ENCODE measurements around the gene ABCG8. TPM values are rescaled to one million over a fixed set of nuclear protein-coding genes. Genes with fewer than 3 reads are reported as not detected.

Gene ABCG8
- not detected in 2 replicates for total RNA-seq

DNA sequence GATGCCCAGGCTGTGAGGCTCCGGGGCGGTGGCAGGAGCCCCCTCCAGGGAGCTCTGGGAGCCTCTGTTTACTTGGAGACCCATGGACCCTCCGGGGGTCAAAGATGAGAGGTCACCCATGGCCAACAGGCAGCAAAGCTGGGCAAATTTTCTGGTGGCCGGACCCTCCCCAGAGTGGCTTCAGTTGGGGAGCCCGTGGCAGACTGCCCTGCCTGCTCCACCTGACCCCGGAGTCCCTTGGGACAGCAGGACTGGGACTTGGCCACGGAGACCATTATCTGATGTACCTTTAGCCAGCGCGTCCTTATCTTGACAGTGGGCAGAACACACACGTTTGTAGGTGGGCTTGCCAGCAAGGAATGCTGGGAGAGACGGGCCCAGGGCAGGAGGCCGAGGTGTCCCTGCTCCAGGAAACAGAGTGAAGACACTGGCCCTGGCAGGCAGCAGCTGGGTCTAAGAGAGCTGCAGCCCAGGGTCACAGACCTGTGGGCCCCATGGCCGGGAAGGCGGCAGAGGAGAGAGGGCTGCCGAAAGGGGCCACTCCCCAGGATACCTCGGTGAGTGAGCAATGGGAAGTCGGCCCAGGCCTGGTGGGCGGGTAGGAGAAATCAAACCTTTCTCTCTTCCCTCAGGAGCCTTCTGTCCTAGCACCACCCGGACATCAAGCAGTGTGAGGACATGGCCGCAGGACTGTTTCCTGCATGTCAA is at the start of gene ABCG8, which contains the start of gene ABCG5:
TSS of gene ABCG8 (plus strand) at position 412 of the 708 bp plus-strand sequence. CDS start at position 495, 83 bp downstream.
TSS of gene ABCG5 (minus strand) at position 280 of the 708 bp plus-strand sequence. CDS start at position 120, 160 bp downstream.
- DNase-seq (ENCODE audit: low read depth) = no peak

DNA sequence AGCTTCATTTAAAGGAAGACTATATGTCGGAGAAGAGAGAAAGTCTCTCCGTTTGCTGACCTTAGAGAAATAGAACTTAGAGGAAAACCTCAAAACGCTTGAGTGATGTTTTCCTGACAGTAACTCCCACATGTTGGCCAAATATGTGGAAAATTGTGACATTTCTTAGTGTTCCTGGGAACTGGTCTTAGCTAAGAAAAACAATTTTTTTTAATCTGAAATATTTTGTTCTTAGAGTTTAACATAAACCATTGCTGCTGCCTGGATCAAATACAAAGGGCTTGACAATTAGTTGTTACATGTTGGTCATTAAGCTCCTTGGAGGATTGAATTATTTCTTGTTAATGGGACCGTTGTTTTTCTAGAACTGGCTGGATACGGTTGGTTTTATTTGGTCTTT is 48.6 kb upstream of the ABCG8 start:
- DNase-seq (ENCODE audit: low read depth) = no peak

DNA sequence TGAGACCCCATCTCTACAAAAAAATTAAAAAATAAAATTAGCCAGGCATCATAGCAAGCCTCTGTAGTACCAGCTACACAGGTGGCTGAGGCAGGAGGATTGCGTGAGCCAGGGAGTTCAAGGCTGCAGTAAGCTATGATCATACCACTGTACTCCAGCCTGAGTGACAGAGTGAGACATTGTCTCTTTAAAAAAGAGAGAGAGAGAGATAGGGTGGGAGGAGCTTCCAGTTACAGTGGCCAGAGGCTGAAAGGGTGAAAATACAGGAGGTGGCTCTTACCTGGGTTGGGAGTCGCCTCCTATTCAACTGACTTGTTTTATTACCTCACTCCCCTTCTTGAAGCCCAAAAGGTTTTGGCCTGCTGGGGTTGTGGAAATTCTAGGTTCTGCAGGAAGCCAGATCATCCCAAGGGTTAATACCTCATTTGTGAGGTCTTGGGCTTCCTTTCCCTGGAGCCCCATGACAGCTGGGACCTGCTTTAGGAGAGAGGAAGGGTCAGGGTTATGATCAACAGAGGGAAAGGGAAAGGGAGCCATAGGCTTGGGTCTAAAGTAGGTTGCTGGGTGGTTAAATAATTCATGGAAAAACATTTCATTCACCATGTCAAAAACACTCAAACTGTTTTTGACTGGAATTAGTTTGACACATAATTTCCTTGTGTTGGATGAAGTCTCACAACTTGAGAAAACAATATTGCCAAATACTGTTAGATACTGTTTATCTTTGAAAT is 47.6 kb upstream of the ABCG8 start:
- DNase-seq (ENCODE audit: low read depth) = no peak

DNA sequence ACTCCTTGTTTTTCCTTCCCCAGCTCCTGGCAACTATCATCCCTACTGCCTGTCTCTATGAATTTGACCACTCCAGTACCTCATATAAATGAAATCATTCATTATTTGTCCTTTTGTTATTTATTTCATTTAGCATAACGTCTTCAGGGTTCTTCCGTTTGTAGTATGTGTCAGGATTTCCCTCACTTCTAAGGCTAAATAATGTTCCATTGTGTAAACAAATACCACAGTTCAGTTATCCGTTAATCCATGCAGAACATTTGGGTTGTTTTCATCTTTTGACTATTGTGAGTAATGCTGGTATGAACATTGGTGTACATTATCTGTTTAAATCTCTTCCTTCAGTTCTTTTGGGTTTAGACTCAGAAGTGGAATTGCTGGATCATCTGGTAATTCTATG is 46.1 kb upstream of the ABCG8 start:
- peak; percentile 97 for DNase-seq (ENCODE audit: low read depth)

DNA sequence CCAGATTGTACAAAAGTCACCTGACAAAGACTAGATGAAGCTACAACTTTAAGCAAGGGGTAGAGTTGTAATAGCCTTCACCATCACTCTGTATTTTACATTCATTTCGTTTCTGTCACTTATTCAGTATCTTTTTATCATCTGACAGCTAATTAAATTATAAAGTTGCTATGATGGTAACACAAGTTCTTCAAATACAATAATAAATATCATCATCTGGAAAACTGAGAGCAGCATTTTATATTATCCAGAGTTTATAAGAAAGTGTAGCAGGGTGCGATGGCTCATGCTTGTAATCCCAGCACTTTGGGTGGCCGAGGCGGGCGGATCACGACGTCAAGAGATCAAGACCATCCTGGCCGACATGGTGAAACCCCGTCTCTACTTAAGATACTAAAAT is 43.8 kb upstream of the ABCG8 start:
- DNase-seq (ENCODE audit: low read depth) = no peak

DNA sequence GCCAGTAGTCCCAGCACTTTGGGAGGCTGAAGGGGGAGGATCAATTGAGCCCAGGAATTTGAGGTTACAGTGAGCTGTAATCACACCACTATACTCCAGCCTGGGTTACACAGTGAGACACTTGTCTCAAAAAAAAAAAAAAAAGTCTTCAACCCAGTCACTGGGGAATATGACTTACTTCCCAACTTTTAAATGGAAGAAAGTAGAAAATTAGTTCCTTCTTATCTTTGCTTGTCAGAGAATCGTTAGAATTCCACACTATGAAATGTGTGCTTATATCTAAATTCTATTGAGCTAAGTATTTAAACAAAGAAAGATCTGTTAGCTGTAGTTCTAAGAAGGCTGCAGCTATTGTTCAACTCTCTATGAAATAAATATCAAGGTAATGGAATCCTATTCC is 42.6 kb upstream of the ABCG8 start:
- no peak for DNase-seq (ENCODE audit: low read depth)

DNA sequence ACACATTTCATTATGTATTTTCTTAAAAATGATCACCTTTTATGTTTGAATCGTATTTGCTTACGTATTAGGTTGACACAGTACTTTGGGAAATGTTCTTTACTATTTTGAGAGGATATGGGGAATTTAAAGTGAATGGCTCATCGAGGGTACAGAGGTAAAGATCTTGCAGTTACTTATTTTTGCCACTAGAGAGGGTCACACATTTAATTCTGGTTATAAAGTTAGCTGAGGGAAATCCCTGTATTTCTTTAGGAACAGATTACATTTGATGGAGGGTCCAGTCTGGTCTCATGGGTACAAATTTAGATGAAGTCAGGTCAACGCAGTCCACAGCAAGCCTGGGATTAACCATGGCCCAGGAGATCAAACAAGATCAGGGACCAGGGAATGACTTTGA is 40.5 kb upstream of the ABCG8 start:
- no peak for DNase-seq (ENCODE audit: low read depth)

DNA sequence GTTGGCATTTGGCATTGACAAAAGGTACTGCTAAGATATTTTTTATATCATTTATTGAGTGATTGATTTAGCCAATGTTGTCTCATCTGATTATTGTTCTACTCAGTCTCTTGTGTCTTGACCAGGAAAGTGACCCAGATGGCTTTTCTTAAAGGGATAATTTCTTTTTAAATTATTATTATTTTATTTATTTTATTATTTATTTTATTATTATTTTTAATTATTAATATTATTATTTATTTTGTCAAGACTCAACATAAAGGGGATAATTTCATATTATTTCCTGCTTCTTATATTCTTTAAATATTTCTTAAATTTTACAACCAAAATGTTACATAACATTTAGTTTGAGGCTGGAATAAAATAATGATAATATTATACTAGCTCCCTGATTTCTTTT is 37.9 kb upstream of the ABCG8 start:
- DNase-seq (ENCODE audit: low read depth) = no peak

DNA sequence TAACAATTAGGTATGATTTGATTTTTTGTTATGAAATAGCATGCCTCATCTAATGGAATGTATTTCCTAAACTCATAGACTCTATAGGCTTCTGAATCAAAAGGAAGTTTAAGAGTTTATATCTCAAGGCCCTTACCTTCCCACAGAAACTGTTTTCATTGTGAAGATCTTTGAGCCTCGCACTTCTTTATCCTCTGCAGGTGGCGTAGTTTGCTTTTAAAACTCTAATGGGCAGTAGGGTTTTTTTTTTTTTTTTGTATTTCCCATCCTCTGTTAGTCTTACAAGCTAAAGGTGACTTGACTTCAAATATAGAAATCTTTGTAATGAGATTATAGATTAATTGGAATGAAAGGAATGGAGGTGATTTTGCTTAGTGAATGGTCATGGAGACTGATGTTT is 36.6 kb upstream of the ABCG8 start:
- DNase-seq (ENCODE audit: low read depth) = no peak

DNA sequence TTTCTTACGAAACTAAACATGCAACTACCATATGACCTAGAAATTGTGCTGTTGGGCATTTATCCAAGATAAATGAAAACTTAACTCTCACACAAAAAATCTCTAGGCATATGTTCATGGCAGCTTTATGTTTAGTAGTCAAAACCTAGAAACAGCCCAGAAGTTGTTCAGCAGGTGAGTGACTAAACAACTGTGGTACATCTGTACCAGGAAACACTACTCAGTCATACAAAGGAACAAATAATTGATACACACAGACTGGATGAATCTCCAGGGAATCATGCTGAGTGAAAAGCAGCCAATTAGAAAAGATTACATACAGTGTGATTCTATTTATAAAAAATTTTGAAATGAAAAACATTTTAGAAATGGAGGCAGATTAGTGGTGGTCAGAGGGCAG is 35.7 kb upstream of the ABCG8 start:
- DNase-seq (ENCODE audit: low read depth) = no peak

DNA sequence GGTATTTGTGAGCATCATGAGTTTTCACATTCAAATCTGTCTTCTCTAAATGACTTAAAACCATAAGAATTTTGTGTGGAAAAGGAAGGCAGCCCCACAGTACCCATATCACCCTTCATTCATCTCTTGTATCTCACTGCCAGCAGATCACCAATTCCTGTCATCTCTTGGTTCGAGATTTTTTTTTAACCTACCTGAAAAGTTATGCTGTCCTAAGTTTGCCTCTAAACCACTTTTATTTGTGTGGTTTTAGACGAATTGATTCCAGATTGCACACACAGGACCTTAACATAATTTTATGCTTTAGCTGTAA is 32.1 kb upstream of the ABCG8 start:
- DNase-seq (ENCODE audit: low read depth) = no peak

DNA sequence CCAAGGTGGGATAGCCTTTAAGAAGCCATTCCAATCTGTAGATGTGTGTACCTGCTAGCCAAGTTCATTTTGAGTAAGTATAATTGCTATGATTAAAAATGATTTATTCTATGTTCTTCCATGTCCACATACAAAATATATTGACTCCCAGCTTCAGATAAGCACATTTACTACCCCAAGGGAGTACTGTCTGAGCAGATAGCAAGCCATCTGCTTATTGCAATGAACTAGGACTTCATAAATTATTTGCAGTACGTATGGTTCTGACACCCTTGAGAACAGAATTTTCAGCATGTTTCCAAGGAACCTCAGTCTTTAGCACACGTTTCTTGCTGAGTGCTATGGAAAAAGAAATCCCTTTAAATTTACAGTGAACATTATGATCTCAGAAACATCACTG is 28.3 kb upstream of the ABCG8 start:
- no peak for DNase-seq (ENCODE audit: low read depth)

DNA sequence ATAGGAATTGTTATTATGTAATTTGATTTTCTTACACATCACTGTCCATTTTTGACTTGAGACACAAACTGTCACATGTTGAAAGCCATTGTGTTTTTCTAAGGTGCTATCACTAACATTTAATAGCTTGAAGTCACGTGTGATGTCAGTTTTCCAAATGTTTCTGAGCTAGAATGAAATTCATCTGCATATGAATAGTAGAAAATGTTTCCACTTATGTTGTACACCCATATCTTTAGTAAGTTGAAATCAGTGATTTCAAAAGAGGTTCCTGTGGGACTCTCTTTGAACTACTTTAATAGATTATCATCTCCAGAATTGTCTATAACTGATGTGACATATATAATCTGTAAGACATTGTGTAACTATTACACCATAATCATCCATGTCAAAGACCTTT is 27.9 kb upstream of the ABCG8 start:
- no peak for DNase-seq (ENCODE audit: low read depth)

DNA sequence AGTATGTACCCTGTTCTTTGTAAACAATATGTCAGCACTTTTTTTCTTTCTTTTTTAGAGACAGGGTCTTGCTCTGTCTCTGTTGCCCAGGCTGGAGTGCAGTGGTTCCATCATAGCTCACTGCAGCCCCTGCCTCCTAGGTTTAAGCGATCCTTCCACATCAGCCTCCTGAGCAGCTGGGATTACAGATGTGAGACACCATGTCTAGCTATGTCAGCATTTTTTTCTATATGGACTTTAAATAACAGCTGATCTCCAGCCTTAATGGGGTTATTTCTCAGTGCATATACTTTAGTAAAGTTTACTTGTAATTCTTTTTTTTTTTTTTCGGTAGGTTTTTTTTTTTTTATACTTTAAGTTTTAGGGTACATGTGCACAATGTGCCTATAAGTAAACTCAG is 26.8 kb upstream of the ABCG8 start:
- no peak for DNase-seq (ENCODE audit: low read depth)

DNA sequence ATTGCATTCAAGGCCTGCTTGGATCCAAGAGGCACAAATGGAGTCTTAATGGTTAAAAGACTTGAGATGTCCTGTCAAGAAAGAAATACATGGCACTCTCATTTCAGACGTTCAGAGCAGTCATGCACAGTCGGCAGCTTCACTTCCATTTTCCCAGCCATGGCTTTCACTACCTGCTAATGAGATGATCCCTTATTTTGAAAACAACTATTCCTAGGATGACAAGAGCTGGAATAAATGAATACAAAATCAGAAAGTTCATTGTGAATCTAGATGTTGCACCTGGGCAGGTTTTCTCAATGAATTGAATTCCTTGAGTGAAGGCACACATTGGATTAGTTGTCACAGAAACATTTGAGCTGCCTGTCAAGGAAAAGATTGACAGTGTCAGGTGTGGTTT is 25.8 kb upstream of the ABCG8 start:
- no peak for DNase-seq (ENCODE audit: low read depth)

DNA sequence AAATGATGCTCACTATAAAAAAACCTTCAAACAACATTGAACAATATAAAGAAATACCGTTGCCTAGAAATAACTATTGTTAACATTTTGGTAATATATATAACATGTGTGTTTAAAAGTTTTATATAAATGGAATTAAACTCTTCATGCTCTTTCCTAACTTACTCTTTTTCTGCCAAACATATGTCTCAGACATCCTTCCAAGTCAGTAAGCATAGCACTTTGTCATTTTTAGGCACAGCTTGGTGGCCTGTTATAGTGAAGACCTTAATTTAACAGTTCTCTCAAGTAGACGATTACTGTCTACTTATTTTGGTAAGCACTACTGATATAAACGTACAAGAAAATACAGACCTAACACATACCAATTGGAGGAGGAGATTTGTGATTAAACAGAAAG is 24.1 kb upstream of the ABCG8 start:
- no peak for DNase-seq (ENCODE audit: low read depth)

DNA sequence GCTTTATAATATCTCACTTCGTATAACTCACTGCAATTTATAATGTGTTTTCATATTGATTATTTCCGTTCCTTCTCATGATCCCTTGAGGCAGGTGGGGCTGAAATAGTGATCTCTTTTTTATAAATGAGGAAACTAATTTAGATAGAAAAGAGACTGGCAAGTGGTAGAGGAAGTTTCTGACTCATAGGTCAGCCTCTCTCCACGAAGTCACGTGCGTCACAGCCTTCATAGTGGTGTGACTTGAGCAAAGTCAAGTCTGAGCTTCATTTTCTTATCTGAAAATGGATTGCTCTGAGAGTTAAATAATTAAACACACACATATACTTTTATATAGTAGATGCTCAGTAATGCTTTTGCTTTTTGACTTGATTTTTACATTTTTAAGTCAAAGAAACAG is 20.0 kb upstream of the ABCG8 start:
- DNase-seq (ENCODE audit: low read depth) = peak; percentile 37

DNA sequence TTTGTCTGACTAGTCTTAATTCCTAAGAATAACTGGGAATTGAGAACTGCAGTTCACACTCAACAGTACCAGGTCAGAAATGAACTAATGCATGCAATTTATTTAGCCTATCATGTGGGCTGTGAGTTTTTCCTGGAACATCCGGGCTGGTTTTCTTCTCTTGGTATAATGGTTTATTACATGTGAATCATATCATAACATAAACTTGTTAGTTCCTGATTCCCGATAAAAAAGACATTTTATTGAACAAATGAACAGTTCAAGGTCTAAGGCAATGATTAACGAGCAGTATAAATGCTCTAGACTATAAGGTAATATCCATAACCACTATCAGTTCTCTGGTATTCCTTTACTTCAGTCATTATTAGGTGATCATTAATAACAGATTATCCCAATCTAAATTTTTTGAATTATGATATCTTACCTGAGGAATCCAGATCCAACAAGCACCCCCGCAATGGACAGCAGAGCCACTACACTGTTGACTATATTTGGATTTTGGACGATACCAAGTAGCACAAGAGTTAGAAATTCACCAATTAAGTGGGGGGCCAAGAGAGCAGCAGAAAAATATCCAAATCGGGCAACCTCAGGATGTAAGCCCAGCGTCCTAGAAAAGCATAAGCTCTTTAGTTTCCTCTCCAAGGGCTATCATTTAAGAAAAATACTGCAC is 19.1 kb upstream of the ABCG8 start:
- no peak for DNase-seq (ENCODE audit: low read depth)

DNA sequence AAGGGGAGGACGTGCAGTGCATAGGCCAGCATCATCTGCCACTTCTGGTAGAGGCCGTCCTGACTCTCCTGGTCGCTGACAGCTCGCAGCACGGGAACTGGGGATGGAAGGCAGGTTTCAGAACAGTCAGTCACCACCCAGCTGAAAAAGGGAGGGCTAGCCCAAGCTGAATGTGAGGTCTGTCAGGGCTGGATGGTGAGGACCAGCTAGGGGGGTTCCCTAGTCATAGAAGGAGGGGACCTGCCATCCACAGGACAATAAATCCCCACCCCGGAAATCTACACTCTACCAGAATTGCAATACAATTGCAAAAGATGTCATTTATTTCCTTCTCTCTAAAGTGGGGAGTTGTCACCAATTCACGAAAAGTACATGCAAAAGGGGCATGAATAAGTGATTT is 15.9 kb upstream of the ABCG8 start:
- DNase-seq (ENCODE audit: low read depth) = no peak

DNA sequence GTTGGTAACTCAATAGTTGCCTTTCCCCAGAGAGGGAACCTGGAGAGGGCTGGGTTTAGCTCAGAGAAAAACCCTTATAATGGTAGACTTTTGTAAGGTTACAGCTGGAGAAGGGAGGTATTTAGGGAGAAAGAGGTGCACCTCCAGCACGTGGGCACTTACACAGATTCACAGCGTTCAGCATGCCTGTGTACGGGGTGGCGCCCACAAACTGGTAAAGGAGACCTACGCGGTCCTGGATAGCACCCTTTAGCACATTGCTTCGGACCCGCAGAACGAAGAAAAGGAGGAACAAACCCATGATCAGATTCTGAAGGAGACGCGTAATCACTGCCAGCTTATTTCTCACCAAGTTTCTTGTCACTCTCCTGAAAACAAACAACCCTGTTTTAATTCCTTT is 15.0 kb upstream of the ABCG8 start:
- DNase-seq (ENCODE audit: low read depth) = no peak

DNA sequence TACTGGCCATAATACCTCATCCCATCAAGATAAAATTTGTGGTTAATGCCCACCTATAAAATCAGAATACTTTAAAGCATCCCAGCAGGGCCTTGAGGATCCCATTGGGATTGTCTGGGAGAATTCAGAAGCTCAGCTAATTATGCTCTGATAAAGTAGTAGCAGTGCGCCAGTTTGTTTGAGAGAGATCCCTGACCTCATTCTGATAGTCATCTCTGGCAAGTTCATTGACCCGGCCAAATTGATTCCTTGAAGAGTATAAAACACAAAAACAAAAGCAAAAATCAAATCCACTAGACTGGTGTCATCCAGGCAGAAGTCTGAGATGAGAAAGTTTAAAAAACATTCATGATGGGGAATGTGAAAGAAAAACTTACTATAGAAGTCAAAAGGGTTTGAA is 14.3 kb upstream of the ABCG8 start:
- DNase-seq (ENCODE audit: low read depth) = no peak

DNA sequence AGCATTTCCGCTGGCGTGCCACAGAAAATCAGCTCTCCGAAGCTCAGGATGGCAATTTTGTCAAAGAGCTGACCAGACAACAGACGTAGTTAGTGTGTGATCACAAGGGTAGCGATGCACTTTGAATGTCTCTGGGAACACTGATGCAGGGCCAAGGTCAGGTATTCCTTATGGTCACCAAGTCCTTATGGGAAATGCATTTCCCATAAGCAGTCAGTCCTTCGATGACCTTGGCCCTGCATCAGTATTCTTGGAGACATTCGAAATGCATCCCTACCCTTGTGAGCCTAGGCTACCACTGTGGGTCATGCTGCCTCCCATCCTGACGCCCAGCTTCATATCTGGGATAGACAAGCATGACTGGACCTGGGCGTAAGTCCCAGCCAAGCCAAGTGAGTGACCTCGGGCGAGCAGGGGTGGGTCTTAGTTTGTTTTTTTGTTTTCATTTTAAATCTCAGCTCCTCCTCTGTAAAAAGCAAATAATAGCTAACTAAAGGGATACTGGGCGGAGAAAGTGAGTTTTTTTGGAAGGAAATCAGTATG is 13.7 kb upstream of the ABCG8 start:
- no peak for DNase-seq (ENCODE audit: low read depth)

DNA sequence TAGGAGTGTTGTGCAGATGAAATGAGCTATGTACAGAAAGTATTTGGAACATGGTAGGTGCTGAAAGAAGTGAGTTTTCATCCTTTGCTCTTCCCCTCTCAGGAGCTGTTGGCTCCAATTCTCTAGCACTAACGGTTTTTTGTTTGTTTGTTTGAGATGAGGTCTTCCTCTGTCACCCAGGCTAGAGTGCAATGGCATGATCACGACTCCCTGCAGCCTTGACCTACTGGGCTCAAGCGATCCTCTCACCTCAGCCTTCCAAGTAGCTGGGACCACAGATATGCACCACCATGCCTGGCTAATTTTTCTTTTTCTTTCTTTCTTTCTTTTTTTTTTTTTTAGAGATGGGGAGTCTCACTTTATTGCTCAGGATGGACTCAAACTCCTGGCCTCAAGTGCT is 12.9 kb upstream of the ABCG8 start:
- no peak for DNase-seq (ENCODE audit: low read depth)
